Measurements from ENCODE around the gene NCKAP5. TPM values are rescaled to one million over a fixed set of nuclear protein-coding genes. Genes with fewer than 3 reads are reported as not detected.

The NCKAP5 gene
- total RNA-seq, 4 donors from 2014 or later: 0.55 to 6.6 (median 3.3) TPM; not detected in 1

- Histone ChIP-seq H3K4me3 (no peak overlapping the region), H3K27me3 (no peaks in the 10 kb centered on the region), H3K27ac (no peak overlapping the region), H3K9me3 (no peaks in the 10 kb centered on the region), H3K4me1 (no peaks in the 10 kb centered on the region), H3K36me3 (no peaks in the 10 kb centered on the region)
- TF ChIP-seq CTCF (IDR thresholded peaks at IDR 0.05) (no peak), POLR2A (IDR thresholded peaks at IDR 0.05) (no peak)
- DNase-seq: no peak
- intact Hi-C loops (cut with DNase I; ENCODE audit: low total_unique reads): no loop called here
These were observed 110.0 kb downstream of the NCKAP5 start for GRCh38 chr2:133458280-133458679.

GRCh38 chr2:133457861-133458260 lies 110.4 kb downstream of the NCKAP5 start:
- intact Hi-C loops (cut with DNase I; ENCODE audit: low total_unique reads): no loop called here
- TF ChIP-seq POLR2A (IDR thresholded peaks at IDR 0.05): no peak
- TF ChIP-seq CTCF (IDR thresholded peaks at IDR 0.05): no peak

GRCh38 chr2:133456971-133457370 lies 111.3 kb downstream of the NCKAP5 start:
- DNase-seq: no peak
- no peak overlapping the region for H3K27ac ChIP-seq
- H3K9me3 ChIP-seq: no peaks in the 10 kb centered on the region
- TF ChIP-seq POLR2A (IDR thresholded peaks at IDR 0.05) (no peak), CTCF (IDR thresholded peaks at IDR 0.05) (no peak)
- no peaks in the 10 kb centered on the region for H3K36me3 ChIP-seq
- intact Hi-C loops (cut with DNase I; ENCODE audit: low total_unique reads): no loop called here
- H3K4me1 ChIP-seq: no peaks in the 10 kb centered on the region
- H3K4me3 ChIP-seq: no peak overlapping the region
- no peaks in the 10 kb centered on the region for H3K27me3 ChIP-seq

More at GRCh38 chr2:133457861-133458260, 110.4 kb downstream of the NCKAP5 start:
- H3K4me1 ChIP-seq: no peaks in the 10 kb centered on the region
- no peaks in the 10 kb centered on the region for H3K27me3 ChIP-seq
- no peaks in the 10 kb centered on the region for H3K36me3 ChIP-seq
- DNase-seq: no peak
- no peak overlapping the region for H3K4me3 ChIP-seq
- no peak overlapping the region for H3K27ac ChIP-seq
- no peaks in the 10 kb centered on the region for H3K9me3 ChIP-seq

- intact Hi-C loops (cut with DNase I; ENCODE audit: low total_unique reads): no loop called here
- H3K27me3 ChIP-seq: no peaks in the 10 kb centered on the region
- H3K9me3 ChIP-seq: no peaks in the 10 kb centered on the region
- no peak overlapping the region for H3K4me3 ChIP-seq
- H3K27ac ChIP-seq: no peak overlapping the region
- H3K4me1 ChIP-seq: no peaks in the 10 kb centered on the region
- no peak for TF ChIP-seq POLR2A (IDR thresholded peaks at IDR 0.05)
- TF ChIP-seq CTCF (IDR thresholded peaks at IDR 0.05): no peak
- DNase-seq: no peak
- H3K36me3 ChIP-seq: no peaks in the 10 kb centered on the region
These were observed 112.1 kb downstream of the NCKAP5 start for GRCh38 chr2:133456156-133456555.

- intact Hi-C loops (cut with DNase I; ENCODE audit: low total_unique reads): no loop called here
- TF ChIP-seq POLR2A (IDR thresholded peaks at IDR 0.05): no peak
- TF ChIP-seq CTCF (IDR thresholded peaks at IDR 0.05): no peak
- no peaks in the 10 kb centered on the region for H3K27me3 ChIP-seq
- no peaks in the 10 kb centered on the region for H3K9me3 ChIP-seq
- no peak for DNase-seq
- H3K4me1 ChIP-seq: no peaks in the 10 kb centered on the region
- H3K36me3 ChIP-seq: no peaks in the 10 kb centered on the region
- H3K27ac ChIP-seq: no peak overlapping the region
- no peak overlapping the region for H3K4me3 ChIP-seq
These were observed 115.2 kb downstream of the NCKAP5 start for GRCh38 chr2:133453032-133453431.
